Activated CD8-positive, alpha-beta T cell treated with anti-CD3 and anti-CD28 coated beads for 36 hours (primary cell): ENCODE results near the gene GCDH. TPM values are rescaled to one million over a fixed set of nuclear protein-coding genes. Genes with fewer than 3 reads are reported as not detected.

Experiments
- ATAC-seq: fragments of 200-7000 bp; cut with Tn5 transposase; one replicate; pipeline ENCODE4 v1.10.0; 2021; ENCODE audit warnings: mild to moderate bottlenecking, moderate library complexity
- CTCF ChIA-PET: fragments of 350-600 bp; sonication (Branson Sonifier 250); formaldehyde crosslinking; loops from one replicate; lab custom pipeline; 2021; ENCODE audit warnings: antibody characterized with exemption; lab: Charles Lee
- POLR2A ChIA-PET: fragments of 350-600 bp; sonication (Branson Sonifier 250); formaldehyde crosslinking; loops from one replicate; lab custom pipeline; 2021; ENCODE audit warnings: antibody characterized with exemption; lab: Charles Lee
- DNase-seq: peaks from one replicate; pipeline ENCODE4 v3.0.0-alpha.2; 2020
- H3K27ac Mint-ChIP-seq: one replicate; pipeline ENCODE4 v1.8.0; 2021; ENCODE audit warnings: mild to moderate bottlenecking, mixed read lengths
- H3K27me3 Mint-ChIP-seq: one replicate; pipeline ENCODE4 v1.8.0; 2021; ENCODE audit warnings: mixed read lengths
- H3K36me3 Mint-ChIP-seq: one replicate; pipeline ENCODE4 v1.8.0; 2021; ENCODE audit warnings: low read depth, mixed read lengths
- H3K4me1 Mint-ChIP-seq: one replicate; pipeline ENCODE4 v1.8.0; 2021; ENCODE audit warnings: low read depth, mixed read lengths
- H3K4me3 Mint-ChIP-seq: one replicate; pipeline ENCODE4 v1.8.0; 2021; ENCODE audit warnings: mild to moderate bottlenecking, moderate library complexity, mixed read lengths
- H3K9me3 Mint-ChIP-seq: one replicate; pipeline ENCODE4 v1.8.0; 2021; ENCODE audit warnings: mixed read lengths
- CTCF ChIP-seq: fragments of 200-600 bp; IDR thresholded peaks from one replicate; pipeline ENCODE4 v1.8.0; 2022; ENCODE audit warnings: antibody characterized with exemption, mild to moderate bottlenecking
- intact Hi-C: fragments of 100-400 bp; cut with micrococcal nuclease; formaldehyde crosslinking; loops from one replicate; pipeline ENCODE4 v1.10.0; 2022
- total RNA-seq, 2 experiments: library from RNA; stranded (reverse); gene quantifications; one replicate each; pipeline ENCODE4 v1.2.3, GENCODE V29; 2021

The GCDH gene
- total RNA-seq, 2 experiments from 2014 or later: 37.5 to 43.8 TPM

- POLR2A ChIA-PET: interaction anchor here (2.0 to 2.5 kb wide), 2 partner anchors 9 to 19 kb away, joined by 8 to 12 read pairs; partner anchors contain the start of genes GCDH and SYCE2
- peaks cover 14% of the 10 kb centered on the region for H3K4me1 Mint-ChIP-seq
- no peaks in the 10 kb centered on the region for H3K27me3 Mint-ChIP-seq
- peak overlapping the region; percentile 78 for H3K27ac Mint-ChIP-seq
- peak; percentile 76 for DNase-seq
- H3K36me3 Mint-ChIP-seq: peaks cover 12% of the 10 kb centered on the region
- intact Hi-C loops: no loop called here
- no peak overlapping the region for H3K4me3 Mint-ChIP-seq
- no peak for TF ChIP-seq CTCF
- ATAC-seq: peak; percentile 96
- no peaks in the 10 kb centered on the region for H3K9me3 Mint-ChIP-seq
- CTCF ChIA-PET: interaction anchor here (0.9 to 2.2 kb wide), 6 partner anchors 10 to 66 kb away, joined by 3 to 9 read pairs (median 6); partner anchors contain the start of gene DNASE2
Measured at GRCh38 chr19:12899891-12900518, 9.0 kb downstream of the GCDH start.

GRCh38 chr19:12907166-12907565 is 16.2 kb downstream of the GCDH start:
- Mint-ChIP-seq H3K36me3 (peaks cover 3% of the 10 kb centered on the region), H3K27ac (no peak overlapping the region), H3K9me3 (no peaks in the 10 kb centered on the region), H3K27me3 (no peaks in the 10 kb centered on the region), H3K4me3 (no peak overlapping the region), H3K4me1 (no peaks in the 10 kb centered on the region)
- no peak for ATAC-seq
- no peak for DNase-seq
- intact Hi-C loops: no loop called here
- POLR2A ChIA-PET: interaction anchor here (0.9 to 2.0 kb wide), 2 partner anchors 11 to 25 kb away, joined by 3 to 6 read pairs; partner anchors contain the start of gene SYCE2
- no peak for TF ChIP-seq CTCF
- CTCF ChIA-PET: interaction anchor here (0.7 to 1.4 kb wide), 2 partner anchors 11 to 26 kb away, joined by 4 read pairs; partner anchors contain the start of gene DNASE2

- Mint-ChIP-seq H3K36me3 (no peaks in the 10 kb centered on the region), H3K4me1 (peaks cover 19% of the 10 kb centered on the region), H3K9me3 (no peaks in the 10 kb centered on the region), H3K4me3 (no peak overlapping the region), H3K27ac (no peak overlapping the region), H3K27me3 (no peaks in the 10 kb centered on the region)
- CTCF ChIA-PET: interaction anchor here (0.7 to 2.4 kb wide), 4 partner anchors 11 to 152 kb away, joined by 3 to 16 read pairs (median 6); no protein-coding TSS in a partner anchor
- POLR2A ChIA-PET: interaction anchor here (1.3 to 4.5 kb wide), 6 partner anchors 14 to 28 kb away, joined by 4 to 19 read pairs (median 7); partner anchors contain the start of genes CALR, FARSA and GCDH
- DNase-seq: no peak
- no peak for TF ChIP-seq CTCF
- intact Hi-C loops: no loop called here
- ATAC-seq: no peak
Measured at GRCh38 chr19:12912571-12912970, 21.6 kb downstream of the GCDH start.

GRCh38 chr19:12913011-12913561 is 22.1 kb downstream of the GCDH start:
- Mint-ChIP-seq H3K27ac (peak overlapping the region; percentile 40), H3K4me1 (peaks cover 19% of the 10 kb centered on the region), H3K4me3 (no peak overlapping the region), H3K27me3 (no peaks in the 10 kb centered on the region), H3K9me3 (no peaks in the 10 kb centered on the region), H3K36me3 (no peaks in the 10 kb centered on the region)
- DNase-seq: no peak
- intact Hi-C loops: no loop called here
- POLR2A ChIA-PET: interaction anchor here (1.3 to 4.5 kb wide), 7 partner anchors 14 to 28 kb away, joined by 4 to 19 read pairs (median 7); partner anchors contain the start of genes CALR, FARSA, GCDH and KLF1
- no peak for TF ChIP-seq CTCF
- no peak for ATAC-seq
- CTCF ChIA-PET: interaction anchor here (0.6 to 2.4 kb wide), 6 partner anchors 12 to 206 kb away, joined by 3 to 16 read pairs (median 3); no protein-coding TSS in a partner anchor
